AG04450 (cell line): ENCODE results near the gene SIGLEC1. TPM values are rescaled to one million over a fixed set of nuclear protein-coding genes. Genes with fewer than 3 reads are reported as not detected.

ENCODE experiments used
- CTCF ChIA-PET: fragments of 300-600, 350-600 bp; formaldehyde crosslinking; extraction: SDS; loops from one replicate; lab custom pipeline; 2022; ENCODE audit warnings: antibody characterized with exemption, inconsistent platforms; lab: Charles Lee
- POLR2A ChIA-PET: fragments of 350-600 bp; formaldehyde crosslinking; extraction: SDS; loops from one replicate; lab custom pipeline; 2021; ENCODE audit warnings: antibody characterized with exemption, inconsistent platforms; lab: Yijun Ruan, JAX
- DNase-seq: peaks from one replicate; pipeline ENCODE4 v3.0.0-alpha.2; 2011; ENCODE audit warnings: low read depth, low spot score
- H3K27ac ChIP-seq: one replicate; pipeline ENCODE4 v1.5.1; 2012; ENCODE audit warnings: low read depth, low read length, control low read depth
- H3K27me3 ChIP-seq: one replicate; pipeline ENCODE4 v1.6.0; 2012; ENCODE audit warnings: low read length; ENCODE audit not compliant: control insufficient read depth, insufficient read depth
- H3K4me3 ChIP-seq: 2 replicates; pipeline ENCODE4 v1.5.1; 2011; ENCODE audit warnings: mild to moderate bottlenecking, low read depth, low read length, control low read depth
- H3K9me3 ChIP-seq: 2 replicates; pipeline ENCODE4 v1.5.1; 2012; ENCODE audit warnings: low read length; ENCODE audit not compliant: control insufficient read depth, insufficient read depth
- CTCF ChIP-seq: IDR thresholded peaks from 2 replicates; pipeline ENCODE4 v1.5.1; 2011; ENCODE audit warnings: low read depth, low read length, control low read depth, inconsistent platforms
- polyA plus RNA-seq: library from polyadenylated mRNA; depleted of rRNA; stranded (reverse); fragments of >200 nt; gene quantifications from 2 replicates; pipeline ENCODE4 v1.2.3, GENCODE V29; 2011

SIGLEC1 gene
- polyA plus RNA-seq, 1 experiment: not detected

- H3K27ac ChIP-seq: no peak overlapping the region
- DNase-seq: no peak
- H3K4me3 ChIP-seq: no peak overlapping the region
- peaks cover 13% of the 10 kb centered on the region for H3K9me3 ChIP-seq
- H3K27me3 ChIP-seq: peaks cover 18% of the 10 kb centered on the region
- CTCF ChIA-PET: interaction anchor here (0.7 to 8.1 kb wide), 3 partner anchors 14 to 21 kb away, joined by 3 to 46 read pairs (median 4); no protein-coding TSS in a partner anchor
- no peak for TF ChIP-seq CTCF
- POLR2A ChIA-PET: interaction anchor here (0.6 kb wide), 1 partner anchor 46 kb away, joined by 3 read pairs; no protein-coding TSS in a partner anchor
Measured at GRCh38 chr20:3696745-3697587, 15.4 kb downstream of the SIGLEC1 start.

- no peak overlapping the region for H3K27ac ChIP-seq
- peak; percentile 58 for TF ChIP-seq CTCF
- ChIA-PET CTCF (interaction anchor here (0.7 to 8.1 kb wide), 3 partner anchors 14 to 22 kb away, joined by 3 to 46 read pairs (median 4); no protein-coding TSS in a partner anchor), POLR2A (no interaction called here)
- peaks cover 14% of the 10 kb centered on the region for H3K27me3 ChIP-seq
- no peak for DNase-seq
- peaks cover 13% of the 10 kb centered on the region for H3K9me3 ChIP-seq
- H3K4me3 ChIP-seq: no peak overlapping the region
Measured at GRCh38 chr20:3696200-3696599, 16.2 kb downstream of the SIGLEC1 start.

GRCh38 chr20:3694864-3695263 lies 17.5 kb downstream of the SIGLEC1 start:
- Histone ChIP-seq H3K27ac (no peak overlapping the region), H3K9me3 (peaks cover 19% of the 10 kb centered on the region), H3K4me3 (no peak overlapping the region), H3K27me3 (peaks cover 9% of the 10 kb centered on the region)
- TF ChIP-seq CTCF: no peak
- DNase-seq: no peak
- CTCF ChIA-PET: interaction anchor here (1.4 to 8.1 kb wide), 2 partner anchors 16 to 18 kb away, joined by 5 to 46 read pairs; no protein-coding TSS in a partner anchor
- POLR2A ChIA-PET: no interaction called here

- TF ChIP-seq CTCF: no peak
- Histone ChIP-seq H3K27me3 (peaks cover under 1% of the 10 kb centered on the region), H3K4me3 (no peak overlapping the region), H3K9me3 (peaks cover 20% of the 10 kb centered on the region), H3K27ac (no peak overlapping the region)
- POLR2A ChIA-PET: no interaction called here
- DNase-seq: no peak
- CTCF ChIA-PET: interaction anchor here (8.1 kb wide), 1 partner anchor 17 kb away, joined by 46 read pairs; no protein-coding TSS in a partner anchor
Measured at GRCh38 chr20:3693376-3693775, 19.0 kb downstream of the SIGLEC1 start.
